NCI-H1694 treated with DMSO at 0.1 percent for 48 hours (cell line): Measurements from ENCODE around the gene SLC45A2.
"Not testable (repeated sequence)": the region's sequence is repeated elsewhere in the genome, so short reads cannot be mapped to it uniquely, and the experiment has no call there.

Experiments
- DNase-seq: peaks from one replicate; lab custom pipeline; 2025; lab: John Stamatoyannopoulos, UW

SLC45A2 gene

GRCh38 chr5:33966805-33967204, 17.7 kb downstream of the SLC45A2 start:
- DNase-seq: no peak

GRCh38 chr5:33964132-33964700, 20.3 kb downstream of the SLC45A2 start:
- DNase-seq: no peak

GRCh38 chr5:33958176-33958575, 26.3 kb downstream of the SLC45A2 start:
- DNase-seq: no peak

DNA sequence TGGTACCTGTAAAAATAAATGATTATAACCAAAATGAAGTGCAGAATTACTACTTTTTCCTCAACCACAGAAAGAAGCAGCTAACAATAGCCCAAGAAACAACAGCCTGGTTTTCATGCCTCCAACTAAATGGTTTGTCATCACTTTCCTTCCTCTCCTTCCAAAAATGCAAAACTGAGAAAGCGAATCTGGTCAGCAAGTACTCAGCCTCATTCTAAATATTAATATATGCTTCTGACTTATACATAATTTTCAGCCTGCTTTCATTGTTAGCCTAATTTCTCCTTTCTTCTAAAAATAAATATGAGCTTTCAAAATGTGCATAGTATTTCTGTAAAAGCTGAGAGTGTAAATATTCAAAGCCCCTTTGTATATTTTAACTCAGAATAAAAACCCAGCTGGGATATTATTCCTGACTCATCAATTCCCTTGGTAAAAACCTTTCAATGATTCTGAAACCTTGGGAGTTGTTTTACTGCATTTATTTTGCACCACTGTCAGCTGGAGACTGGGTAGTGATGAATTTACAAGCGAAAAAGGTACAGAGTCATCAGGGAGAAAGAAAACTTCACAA, 26.8 kb downstream of the SLC45A2 start:
- DNase-seq: no peak

GRCh38 chr5:33952175-33952574, 32.3 kb downstream of the SLC45A2 start:
- DNase-seq: not testable (repeated sequence)

- no peak for DNase-seq
Measured at GRCh38 chr5:33944543-33945132, 39.9 kb downstream of the SLC45A2 start.

GRCh38 chr5:33941090-33941489, 43.4 kb downstream of the SLC45A2 start:
- no peak for DNase-seq

DNA sequence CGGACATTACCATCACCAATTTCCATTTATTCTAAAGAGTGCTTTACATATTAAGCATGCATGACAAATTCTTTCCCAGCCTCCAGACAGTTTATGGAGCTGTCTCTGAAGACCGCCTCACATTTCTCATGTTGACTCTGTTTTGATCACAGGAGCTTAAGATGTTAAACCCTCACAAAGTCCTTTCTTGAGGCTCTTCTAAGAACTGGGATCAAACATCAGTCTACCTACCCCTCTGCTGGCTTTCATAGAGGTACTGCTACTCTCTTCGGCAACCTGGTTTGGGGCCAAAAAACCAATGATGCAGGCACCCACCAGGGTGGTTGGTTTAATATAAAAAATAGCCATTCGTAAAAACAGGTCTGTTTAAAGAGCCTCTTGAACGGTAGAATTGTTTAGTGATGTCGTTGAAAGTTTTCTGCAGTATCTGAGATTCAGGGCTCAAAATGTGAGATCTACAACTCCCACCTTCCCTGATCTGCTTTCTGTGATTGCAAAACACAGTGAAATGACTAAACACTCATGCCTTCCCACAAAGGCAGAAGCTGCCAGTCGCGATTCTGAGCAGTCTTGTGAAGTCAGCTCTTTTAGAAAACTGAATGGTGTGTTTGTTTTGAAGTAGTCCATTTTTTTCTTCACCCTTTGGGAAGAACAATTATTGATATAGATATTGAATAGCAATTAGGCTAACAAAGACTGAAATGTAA, 44.8 kb downstream of the SLC45A2 start:
- DNase-seq: no peak

DNA sequence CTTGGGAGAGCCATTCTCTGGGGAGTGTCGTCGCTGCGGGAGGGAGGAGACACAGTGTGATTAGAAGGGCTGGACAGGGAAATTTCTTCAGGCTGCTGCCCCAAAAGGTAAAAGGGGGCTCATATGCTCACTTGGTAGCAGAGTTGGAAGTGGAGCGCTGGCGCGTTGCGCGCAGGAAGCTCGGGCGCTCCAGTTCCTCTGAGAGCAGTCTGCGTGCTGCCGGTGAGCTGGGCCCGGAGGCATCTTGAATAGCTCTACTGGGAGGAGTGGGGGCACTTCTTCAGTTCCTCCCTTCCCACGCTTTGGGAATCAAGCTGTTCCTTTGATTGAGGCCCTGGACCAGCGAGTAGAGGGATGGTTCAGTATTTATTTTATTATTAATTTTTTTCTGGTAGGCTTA, 45.6 kb downstream of the SLC45A2 start:
- no peak for DNase-seq

DNA sequence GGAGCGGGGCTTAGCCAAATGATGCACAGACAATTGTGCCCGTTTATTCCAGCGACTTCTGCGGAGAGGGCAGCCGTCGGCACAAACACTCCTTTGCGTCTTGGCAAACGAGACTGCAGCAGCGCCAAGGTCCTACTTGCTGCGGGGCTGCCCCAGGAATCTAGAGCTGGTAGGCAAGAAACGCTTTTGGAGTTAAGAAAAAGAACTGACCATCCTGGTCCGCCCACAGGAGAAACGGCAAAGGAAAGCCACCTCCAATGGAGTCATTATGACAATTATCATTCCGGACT, 46.0 kb downstream of the SLC45A2 start:
- no peak for DNase-seq

DNA sequence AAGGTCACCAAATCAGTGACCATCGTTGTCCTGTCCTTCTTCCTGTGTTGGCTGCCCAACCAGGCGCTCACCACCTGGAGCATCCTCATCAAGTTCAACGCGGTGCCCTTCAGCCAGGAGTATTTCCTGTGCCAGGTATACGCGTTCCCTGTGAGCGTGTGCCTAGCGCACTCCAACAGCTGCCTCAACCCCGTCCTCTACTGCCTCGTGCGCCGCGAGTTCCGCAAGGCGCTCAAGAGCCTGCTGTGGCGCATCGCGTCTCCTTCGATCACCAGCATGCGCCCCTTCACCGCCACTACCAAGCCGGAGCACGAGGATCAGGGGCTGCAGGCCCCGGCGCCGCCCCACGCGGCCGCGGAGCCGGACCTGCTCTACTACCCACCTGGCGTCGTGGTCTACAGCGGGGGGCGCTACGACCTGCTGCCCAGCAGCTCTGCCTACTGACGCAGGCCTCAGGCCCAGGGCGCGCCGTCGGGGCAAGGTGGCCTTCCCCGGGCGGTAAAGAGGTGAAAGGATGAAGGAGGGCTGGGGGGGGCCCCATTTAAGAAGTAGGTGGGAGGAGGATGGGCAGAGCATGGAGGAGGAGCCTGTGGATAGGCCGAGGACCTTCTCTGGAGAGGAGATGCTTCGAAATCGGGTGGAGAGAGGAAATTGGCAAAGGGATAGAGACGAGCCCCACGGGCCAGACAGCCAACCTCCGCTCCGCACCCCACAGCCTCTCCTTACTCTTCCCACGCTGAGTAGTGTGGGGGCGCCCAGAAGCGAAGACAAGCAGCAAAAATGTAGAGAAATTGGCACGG, 46.6 kb downstream of the SLC45A2 start:
- DNase-seq: no peak

DNA sequence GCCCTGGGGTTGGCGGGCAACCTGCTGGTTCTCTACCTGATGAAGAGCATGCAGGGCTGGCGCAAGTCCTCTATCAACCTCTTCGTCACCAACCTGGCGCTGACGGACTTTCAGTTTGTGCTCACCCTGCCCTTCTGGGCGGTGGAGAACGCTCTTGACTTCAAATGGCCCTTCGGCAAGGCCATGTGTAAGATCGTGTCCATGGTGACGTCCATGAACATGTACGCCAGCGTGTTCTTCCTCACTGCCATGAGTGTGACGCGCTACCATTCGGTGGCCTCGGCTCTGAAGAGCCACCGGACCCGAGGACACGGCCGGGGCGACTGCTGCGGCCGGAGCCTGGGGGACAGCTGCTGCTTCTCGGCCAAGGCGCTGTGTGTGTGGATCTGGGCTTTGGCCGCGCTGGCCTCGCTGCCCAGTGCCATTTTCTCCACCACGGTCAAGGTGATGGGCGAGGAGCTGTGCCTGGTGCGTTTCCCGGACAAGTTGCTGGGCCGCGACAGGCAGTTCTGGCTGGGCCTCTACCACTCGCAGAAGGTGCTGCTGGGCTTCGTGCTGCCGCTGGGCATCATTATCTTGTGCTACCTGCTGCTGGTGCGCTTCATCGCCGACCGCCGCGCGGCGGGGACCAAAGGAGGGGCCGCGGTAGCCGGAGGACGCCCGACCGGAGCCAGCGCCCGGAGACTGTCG, 47.3 kb downstream of the SLC45A2 start:
- DNase-seq: no peak

DNA sequence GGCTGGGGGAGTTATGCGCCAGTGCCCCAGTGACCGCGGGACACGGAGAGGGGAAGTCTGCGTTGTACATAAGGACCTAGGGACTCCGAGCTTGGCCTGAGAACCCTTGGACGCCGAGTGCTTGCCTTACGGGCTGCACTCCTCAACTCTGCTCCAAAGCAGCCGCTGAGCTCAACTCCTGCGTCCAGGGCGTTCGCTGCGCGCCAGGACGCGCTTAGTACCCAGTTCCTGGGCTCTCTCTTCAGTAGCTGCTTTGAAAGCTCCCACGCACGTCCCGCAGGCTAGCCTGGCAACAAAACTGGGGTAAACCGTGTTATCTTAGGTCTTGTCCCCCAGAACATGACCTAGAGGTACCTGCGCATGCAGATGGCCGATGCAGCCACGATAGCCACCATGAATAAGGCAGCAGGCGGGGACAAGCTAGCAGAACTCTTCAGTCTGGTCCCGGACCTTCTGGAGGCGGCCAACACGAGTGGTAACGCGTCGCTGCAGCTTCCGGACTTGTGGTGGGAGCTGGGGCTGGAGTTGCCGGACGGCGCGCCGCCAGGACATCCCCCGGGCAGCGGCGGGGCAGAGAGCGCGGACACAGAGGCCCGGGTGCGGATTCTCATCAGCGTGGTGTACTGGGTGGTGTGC, 48.0 kb downstream of the SLC45A2 start, which contains the start of gene RXFP3:
Gene RXFP3 (plus strand): TSS at position 6 of the 636 bp plus-strand sequence. CDS start 355 bp downstream, at position 361.
- DNase-seq: peak; percentile 1

- DNase-seq: peak; percentile 25
Measured at GRCh38 chr5:33936004-33936380, 48.5 kb downstream of the SLC45A2 start.

- DNase-seq: no peak
Measured at GRCh38 chr5:33934176-33934575, 50.3 kb downstream of the SLC45A2 start.

- DNase-seq: no peak
Measured at GRCh38 chr5:33933723-33934169, 50.7 kb downstream of the SLC45A2 start.

DNA sequence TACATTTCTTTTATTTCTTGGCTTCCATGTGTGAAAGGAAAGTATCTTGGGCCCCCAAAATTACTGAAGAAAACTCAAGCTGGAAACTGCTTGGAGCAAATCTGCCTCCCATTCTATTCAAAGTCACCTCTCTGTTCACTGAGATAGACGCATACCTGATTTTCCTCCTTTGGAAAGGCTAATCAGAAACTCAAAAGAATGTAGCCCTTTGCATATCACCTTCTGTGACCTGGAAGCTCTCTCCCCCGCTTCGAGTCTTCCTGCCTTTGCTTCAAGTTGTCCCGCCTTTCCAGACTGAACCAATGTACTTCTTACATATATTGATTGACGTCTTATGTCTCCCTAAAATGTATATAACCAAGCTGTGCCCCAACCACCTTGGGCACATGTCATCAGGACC, 53.4 kb downstream of the SLC45A2 start:
- no peak for DNase-seq

DNA sequence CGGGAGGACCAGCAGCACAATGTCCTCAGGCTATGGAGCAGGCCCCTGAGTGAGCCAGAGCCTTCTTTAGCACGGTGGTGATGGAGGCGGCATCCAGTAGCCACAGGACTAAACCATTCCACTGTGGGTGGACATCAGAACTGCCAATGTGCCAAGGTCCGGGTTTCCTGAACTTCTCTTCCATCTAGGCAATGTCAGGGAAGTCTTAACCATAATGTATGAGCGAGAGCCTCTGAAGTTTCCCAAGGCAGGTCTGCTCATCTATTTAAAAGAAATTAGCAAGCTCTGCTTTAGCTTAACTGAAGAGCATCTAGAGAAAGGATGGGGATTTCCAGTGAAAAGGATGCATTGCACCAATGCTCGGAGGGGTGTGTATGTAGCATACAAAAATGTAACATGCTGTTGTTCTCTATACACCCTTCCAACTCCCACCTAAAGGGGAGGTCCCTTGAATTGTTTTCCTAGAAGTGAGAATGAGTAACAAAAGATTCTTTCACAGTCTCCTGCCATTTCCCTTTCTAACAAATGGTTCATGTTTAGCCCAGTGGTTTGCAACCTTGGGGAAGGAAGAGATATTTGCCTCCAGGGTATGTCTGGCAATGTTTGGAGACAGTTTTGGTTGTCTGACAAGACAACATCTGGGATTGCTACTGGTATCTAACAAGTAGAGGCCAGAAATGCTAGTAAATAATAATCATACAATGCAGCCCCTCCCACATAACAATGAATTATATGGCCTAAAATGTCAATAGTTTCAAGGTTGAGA, 54.4 kb downstream of the SLC45A2 start:
- no peak for DNase-seq

DNA sequence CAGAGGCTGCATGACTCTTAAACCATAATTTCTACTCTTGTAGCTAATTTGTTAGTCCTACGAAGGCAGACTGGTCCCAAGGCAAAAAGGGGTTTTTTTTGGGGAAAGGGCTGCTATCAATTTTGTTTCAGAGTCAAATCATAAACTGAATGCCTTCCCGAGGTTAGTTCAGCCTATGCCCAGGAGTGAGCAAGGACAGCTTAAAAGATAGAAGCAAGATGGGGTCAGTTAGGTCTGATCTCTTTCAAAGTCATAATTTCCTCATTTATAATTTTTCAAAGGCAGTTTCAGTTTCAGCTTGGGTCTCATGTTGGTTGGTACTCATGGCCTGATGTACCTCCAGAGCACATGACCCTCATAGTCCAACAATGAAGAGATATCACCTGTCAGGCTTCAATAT, 56.2 kb downstream of the SLC45A2 start:
- DNase-seq: no peak

GRCh38 chr5:33927685-33928084, 56.8 kb downstream of the SLC45A2 start:
- DNase-seq: no peak

GRCh38 chr5:33925278-33925677, 59.2 kb downstream of the SLC45A2 start:
- DNase-seq: no peak
